Activated CD8-positive, alpha-beta memory T cell treated with anti-CD3 and anti-CD28 coated beads, Interleukin-2, amount 50 U/mL, for 1 hour (primary cell): ENCODE measurements around the gene NKX1-2.
"Not testable (repeated sequence)": the region's sequence is repeated elsewhere in the genome, so short reads cannot be mapped to it uniquely, and the experiment has no call there.

ENCODE experiments used
- DNase-seq: peaks from one replicate; pipeline ENCODE4 v3.0.0-alpha.2; 2020; ENCODE audit errors: extremely low read depth

The NKX1-2 gene

DNA sequence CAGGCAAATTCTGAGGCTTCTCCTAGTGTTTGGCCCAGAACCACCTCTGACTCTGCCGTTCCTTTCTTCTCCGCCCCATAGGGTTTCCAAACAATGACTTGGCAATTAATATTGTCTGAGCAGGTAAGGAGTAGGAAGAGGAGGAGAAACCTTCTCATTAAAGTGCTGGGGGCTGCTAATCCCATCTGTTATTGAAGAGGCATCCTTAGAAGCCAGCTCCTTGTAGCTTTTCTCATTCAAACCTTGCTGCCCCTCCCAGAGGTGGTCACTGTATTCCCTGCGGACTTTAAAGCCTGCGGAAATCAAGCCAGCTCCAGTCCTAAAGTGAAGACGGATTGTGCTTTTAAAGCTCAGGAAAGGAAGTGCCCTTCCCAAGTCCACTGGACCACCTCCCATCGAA, 1.4 kb upstream of the NKX1-2 start:
- DNase-seq: no peak

DNA sequence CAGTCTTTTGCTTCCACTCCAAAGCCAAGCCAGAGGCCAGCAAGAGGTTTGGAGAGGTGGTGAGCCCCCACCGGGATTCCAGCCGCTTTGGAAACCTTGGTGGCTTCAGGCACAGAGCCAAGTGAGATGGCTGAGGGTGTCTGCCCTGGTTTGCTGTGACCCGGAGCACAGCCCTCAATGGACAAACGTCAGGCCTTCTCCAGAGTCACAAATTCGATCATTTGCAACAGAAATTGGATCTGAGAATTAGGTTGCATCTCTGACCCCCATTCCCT, 885 bp upstream of the NKX1-2 start:
- DNase-seq: no peak

DNA sequence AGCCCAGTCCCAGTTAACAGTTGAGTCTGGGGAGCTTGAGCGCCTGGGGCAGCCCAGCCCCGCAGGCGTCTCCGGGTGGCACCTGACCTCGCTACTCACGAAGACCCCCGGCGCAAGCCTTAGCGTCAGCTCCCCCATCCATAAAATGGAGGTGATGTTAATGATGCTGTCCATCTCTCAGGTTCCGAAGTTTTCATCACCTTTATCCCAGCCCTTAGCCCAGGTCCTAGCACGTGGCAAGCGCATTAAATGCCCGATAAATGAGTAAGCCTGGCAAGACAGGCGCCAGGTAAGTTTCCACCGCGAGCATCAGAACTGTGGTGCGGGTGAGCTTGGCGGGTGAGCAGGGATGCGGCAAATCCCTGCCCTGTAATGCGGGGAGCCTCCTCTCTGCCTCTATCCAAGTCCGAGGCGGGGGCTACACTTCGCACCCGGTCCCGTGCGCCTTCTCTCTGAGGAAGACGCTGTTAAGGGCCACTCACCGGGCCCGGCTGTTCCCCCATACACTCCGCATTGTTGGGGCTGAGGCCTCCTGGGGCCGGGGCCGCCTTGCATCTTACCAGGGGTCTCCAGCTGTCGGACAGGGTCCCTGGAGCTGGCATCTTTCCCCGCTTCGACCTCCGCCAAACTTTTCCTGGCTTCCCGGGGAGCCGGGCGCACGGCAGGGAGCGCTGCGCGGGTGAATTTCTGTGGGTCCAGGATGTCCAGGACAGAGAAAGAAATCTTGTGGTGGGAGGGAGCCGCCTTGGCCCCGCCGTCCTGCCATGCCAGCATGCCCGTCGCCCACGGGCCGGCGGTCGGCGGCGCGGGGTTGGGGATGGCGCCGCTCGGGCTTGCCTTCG, 444 bp downstream of the NKX1-2 start:
- no peak for DNase-seq

DNA sequence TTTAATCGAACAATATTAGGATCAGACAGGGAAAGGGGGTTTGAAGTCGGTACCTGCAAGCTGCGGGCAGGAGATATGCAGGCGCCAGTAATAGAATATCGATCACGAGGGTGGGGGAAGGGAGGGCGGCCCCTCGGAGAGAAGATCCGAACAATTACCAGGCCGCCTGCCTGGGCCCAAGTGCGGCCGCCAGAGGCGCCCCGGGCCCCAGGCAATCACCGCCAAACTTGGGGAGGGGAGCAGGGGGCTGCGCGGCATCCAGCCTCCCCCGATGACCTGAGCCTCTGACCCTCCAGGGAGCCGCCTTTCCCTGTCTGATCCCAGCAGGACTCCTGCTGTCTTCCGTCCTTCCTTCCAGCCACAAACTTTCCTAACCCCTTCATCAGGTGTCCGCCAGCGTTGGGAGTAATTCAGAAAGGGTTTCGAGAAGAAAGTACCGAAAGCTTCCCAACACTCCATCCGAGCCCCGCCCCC, 1.1 kb downstream of the NKX1-2 start:
- DNase-seq: no peak

DNA sequence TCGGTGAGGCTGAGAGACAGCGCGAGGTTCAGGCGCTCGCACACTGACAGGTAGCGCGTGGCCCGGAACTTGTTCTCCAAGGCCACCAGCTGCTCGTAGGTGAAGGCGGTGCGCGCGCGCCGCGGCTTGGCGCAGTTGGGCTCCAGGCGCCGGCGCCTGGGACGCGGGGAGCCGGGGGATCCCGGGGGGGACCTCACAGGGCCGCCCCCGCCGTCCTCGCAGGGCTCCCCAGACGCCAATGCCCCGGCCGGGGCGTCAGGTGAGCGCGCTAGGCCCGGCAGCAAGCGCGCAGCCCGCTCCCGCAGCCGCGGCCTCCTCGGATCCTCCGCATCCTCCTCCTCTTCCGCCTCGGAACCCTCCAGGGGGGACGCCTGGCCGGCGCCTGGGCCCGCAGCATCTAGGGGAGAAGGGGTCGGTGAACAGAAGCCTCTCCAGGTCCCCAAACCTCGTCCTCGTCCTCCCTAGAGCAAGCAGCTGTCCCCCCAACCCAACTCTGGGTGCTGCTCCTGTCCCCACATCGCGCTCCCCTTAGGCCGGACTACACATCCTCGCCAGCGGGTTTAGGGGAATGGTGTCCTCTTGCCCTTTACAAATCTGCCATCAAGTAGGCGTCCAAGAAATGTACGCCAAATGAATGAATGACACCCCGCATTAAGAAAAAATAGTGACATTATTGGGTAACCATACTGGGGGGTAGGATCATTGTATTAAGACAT, 1.9 kb downstream of the NKX1-2 start:
- no peak for DNase-seq

DNA sequence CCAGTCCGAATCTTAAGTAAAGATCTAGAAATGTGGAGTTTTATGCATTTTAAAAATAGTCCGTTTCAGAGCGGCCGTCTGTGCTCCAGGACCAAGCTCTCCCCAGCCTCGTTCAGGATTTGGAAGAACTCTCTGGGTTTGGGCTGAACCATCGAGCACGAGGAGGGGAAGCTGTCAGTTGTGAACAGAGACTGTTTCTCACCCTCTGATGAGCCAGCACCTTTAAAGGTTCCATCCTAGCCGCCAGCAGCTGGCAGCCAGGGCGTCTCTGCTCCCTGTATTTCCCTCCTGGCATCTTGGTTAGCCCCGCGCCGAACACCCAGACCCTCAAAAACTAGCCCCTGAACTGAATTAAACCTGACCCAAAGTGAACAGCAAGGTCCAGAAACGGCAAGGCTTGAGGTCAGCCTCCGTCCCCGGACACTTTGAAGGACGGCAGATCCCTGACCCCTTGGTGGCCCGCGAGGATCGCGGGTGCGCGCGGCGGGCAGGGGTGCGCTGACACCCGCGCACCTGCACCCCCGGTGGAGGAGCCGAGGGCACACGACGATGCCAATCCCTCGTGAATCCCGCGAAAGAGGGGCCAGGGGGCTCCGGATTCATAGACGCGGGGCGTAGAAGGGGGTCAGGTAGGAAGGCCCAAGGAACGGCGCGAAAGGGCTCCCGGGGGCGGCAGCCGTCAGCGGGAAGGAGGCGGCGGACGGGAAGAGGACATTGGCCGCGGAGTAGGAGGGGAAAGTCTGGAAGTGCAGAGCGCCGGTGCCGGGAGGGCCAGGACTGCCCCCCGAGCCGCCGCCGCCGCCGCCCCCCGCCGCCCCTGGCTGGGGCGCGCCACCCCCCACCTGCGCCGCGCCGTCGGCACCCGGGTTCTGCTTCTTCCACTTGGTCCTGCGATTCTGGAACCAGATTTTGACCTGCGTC, 2.7 kb downstream of the NKX1-2 start:
- DNase-seq: no peak

DNA sequence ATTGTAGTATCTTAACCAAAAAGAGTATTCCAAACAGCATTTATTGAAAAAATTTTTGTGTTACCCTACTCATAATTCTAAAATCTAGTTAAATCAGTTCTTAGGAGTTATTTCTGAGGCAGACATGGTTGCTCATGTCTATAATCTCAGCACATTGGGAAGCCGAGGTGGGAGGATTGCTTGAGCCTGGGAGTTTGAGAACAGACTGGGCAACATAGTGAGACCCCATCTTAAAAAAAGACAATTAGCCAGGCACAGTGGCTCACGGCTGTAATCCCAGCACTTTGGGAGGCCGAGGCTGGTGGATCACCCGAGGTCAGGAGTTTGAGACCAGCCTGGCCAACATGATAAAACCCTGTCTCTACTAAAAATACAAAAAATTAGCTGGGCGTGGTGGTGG, 8.1 kb downstream of the NKX1-2 start:
- DNase-seq: not testable (repeated sequence)

DNA sequence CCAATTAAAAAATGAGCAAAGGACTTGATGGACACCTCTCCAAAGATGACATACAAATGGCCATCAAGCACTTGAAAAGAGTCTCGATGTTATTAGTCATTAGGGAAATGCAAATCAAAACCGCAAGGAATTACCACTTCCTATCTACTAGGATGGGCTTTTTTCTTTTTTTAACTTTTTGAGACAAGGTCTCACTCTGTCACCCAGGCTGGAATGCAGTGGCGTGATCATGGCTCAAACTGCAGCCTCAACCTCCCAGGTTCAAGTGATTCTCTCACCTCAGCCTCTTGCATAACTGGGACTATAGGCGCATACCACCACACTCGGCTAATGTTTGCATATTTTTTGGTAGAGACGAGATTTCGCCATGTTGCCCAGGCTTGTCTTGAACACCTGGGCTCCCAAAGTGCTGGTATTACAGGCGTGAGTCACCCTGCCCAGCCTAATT, 13.6 kb downstream of the NKX1-2 start:
- DNase-seq: no peak

DNA sequence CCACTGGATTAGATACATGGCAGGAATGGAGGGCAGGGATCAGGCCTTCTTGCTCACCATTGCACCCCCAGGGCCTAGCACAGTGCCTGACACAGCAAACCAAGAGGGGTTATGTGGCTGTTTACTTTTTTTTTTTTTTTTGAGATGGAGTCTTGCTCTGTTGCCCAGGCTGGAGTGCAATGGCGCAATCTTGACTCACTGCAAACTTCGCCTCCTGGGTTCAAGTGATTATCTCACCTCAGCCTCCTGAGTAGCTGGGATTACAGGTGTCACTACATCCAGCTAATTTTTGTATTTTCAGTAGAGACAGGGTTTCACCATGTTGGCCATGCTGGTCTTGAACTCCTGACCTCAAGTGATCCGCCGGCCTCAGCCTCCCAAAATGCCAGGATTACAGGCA, 14.2 kb downstream of the NKX1-2 start:
- not testable (repeated sequence) for DNase-seq

DNA sequence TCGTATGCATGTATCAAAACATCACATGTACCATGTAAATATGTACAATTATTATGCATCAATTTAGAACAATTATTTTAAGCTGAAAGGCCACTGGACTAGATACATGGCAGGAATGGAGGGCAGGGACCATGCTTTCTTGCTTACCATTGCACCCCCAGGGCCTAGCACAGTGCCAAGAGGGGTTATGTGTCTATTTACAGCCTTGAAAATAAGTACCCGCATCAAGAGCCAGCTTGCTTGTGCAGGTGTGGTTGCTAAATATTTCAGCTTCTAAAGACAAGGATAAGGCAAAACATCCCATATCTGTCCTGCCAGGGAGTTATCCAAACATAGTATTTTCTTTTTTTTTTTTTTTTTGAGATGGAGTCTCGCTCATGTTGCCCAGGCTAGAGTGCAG, 16.4 kb downstream of the NKX1-2 start:
- no peak for DNase-seq

DNA sequence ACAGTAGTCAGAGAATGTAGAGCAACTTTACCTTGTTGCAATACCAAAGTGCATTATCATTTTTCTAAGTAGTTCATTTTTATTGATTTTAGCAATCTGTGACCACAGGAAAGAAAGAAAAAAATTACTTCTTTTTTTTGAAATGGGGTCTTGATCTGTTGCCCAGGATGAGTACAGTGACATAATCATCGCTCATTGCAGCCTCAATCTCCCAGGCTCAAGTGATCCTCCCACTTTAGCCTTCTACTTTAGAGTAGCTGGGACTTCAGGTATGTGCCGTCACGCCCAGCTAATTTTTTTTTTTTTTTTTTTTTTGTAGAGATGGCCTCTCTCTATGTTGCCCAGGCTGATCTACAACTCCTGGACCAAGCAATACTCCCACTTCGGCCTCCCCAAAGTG, 19.8 kb downstream of the NKX1-2 start:
- no peak for DNase-seq

DNA sequence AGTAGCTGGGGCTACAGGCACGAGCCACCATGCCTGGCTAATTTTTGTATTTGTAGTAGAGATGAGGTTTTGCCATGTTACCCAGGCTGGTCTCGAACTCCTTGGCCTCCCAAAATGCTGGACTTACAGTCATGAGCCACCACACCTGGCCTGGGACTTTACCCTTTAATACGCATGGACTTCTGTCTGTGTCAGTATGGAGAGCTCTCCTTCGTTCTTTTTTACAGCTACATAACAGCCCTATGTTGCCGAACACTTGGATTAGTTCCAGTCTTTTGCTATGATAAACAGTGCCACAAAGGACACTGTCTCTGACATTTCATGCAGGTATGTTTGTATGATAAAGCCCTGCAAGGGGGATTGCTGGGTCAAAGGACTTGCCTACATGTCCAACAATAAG, 20.3 kb downstream of the NKX1-2 start:
- no peak for DNase-seq

DNA sequence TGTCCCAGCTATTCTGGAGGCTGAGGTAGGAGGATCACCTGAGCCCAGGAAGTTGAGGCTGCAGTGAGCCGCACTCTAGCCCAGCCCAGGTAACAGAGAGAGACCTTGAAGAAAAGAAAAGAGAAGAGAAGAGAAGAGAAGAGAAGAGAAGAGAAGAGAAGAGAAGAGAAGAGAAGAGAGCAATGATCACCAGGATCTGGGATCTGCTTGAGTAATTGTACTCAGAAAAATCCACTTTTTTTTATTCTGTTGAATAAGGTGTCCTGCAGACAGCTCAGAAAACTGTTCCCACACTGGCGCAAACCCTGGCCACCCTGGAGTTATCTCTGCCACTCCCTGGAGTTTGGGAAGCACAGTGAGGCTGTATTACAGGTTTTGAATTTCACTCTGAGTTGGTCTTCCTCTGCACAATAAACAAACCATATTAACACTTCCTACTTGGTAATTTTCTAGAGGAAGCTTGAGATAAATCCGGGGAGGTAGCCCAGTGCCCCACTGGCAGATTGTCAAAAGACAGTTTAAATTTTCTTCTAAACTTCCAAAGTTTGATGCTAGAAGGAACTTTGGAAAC, 21.5 kb downstream of the NKX1-2 start:
- no peak for DNase-seq

DNA sequence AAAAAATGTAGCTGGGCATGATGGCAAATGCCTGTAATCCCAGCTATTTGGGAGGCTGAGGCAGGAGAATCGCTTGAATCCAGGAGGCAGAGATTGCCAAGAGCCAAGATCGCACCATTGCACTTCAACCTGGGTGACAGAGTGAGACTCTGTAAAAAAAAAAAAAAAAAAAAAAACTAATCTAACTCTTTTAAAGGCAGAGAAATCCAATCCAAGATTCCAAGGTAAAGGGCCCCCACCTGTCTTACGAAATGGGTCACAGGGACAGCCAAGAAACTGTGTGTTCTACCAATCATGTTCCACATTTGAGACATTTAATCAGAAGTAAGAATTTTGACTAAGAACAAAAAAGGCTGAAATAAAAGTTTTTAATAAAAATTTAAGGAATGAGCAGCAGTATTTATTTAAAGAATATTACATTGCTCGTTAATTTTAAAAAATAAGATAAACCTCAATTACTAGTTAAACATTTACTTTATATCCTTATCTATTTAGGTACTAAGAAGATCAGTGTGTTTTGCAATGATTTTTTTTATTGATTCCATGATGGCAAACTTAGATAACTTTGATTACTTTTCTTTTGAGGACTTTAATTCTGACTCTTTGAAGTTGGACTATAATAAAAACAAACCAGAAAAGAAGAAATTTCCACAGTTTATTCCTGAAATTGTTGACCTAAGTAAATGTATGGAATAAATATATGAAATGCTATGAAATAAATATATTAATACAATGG, 24.4 kb downstream of the NKX1-2 start:
- DNase-seq: no peak

DNA sequence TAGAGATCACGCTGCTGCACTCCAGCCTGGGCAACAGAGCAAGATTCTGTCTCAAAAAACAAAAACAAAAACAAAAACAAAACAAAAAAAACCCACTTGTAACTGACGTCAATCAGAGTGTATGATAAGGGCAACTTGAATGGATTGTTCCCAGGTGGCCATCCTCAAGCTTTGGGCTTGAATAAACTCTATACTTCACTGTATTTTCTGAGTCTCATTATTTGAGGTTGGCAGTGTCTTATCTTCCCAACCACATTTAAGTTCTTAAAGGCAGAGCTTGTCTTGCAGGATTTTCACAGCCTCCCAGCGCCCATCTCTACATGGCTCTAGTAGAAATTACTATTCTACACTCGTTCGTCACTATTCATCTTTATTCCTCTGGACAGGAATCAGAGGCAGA, 26.0 kb downstream of the NKX1-2 start:
- no peak for DNase-seq

DNA sequence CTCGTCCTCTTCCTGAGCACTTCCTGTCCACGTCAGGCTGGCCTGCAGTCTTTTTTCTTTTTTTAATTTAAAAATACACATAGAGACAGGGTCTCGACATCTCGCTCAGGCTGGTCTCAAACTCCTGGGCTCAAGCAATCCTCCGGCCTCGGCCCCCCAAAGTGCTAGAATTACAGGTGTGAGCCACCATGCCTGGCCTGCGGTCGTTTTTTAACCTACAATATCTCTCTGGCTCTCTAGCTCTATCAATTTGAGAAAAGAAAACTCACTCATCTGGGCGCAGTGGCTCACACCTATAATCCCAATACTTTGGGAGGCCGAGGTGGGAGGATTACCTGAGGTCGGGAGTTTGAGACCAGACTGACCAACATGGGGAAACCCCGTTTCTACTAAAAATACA, 27.1 kb downstream of the NKX1-2 start:
- DNase-seq: no peak

DNA sequence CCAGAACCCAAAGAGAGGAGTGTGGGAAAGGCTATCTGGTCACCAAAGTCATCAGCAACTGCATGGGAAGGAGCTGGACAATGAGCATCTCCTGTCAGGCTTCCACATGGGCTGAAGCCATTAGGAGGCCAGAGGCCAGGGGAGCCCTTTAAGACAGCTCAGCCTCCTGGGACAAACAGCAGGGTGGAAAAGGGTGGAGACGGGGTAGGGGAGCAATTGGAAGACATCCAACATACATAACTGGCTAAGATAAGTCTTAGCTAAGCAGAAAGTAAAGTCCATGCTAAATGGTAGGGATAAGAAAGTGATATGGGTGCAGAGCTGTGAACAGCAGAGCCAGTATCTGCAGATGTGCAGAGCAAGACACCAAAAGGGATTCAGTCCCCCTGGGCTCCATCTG, 29.6 kb downstream of the NKX1-2 start:
- DNase-seq: no peak

DNA sequence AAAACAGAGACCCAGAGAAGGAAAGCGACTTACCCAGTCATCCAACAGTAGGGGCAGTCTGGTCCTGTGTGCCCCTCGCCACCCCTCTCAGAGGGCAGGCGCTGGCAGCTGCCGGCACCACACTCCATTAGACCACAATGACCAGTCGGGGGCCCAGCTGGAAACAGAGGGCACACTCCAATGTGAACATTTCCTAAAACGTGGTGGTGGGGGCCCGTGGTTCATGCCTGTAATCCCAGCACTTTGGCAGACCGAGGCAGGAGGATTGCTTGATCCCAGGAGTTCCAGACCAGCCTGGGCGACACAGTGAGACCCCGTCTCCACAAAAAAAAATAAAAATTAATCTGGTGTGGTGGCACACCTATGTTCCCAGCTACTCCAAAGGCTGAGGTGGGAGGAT, 30.2 kb downstream of the NKX1-2 start:
- no peak for DNase-seq

DNA sequence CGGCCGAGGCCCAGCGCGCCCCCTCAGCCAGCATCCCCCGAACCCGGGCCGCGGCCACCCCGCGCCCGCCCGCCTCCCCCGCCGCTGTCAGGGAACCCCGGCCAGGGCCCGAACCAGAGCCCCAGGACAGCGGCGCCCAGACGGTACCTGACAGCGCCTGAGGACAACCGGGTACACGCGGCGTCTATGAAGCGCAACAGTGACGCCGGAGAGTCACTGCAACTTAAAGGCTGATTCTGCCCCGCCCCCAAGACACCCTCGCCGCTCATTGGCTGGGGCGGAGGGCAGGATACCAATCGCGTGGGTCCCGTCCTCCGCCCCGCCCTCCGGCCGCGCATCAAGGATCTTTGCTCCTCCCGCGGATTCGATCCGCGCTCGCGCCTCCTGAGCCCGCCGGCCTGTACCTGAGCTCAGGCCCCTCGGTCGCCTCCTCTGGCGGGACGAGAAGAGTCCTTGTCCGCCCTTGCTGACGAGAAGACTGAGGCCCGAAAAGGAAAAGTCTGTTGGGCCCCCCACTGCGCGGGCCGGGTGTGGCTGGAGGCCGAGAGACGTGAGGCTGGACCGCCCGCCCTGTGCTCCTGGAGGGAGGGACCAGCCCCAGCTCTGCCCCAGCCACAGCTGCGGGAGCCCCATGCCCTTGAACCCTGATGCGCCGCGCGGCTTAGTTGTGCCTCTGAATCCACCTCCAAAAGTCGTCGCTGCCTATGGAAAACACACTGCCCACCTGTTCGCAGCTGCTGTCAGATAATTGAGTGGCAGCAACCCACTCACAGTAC, 30.9 kb downstream of the NKX1-2 start, which contains the start of gene OAT:
Gene OAT, minus strand, starts transcription at position 198 of the 776 bp plus-strand sequence. CDS start 6,752 bp downstream, outside the sequence.
- DNase-seq: peak; percentile 91
